Measurements from ENCODE around the gene PITHD1.

- TF ChIP-seq YY1 (IDR thresholded peaks at IDR 0.05; ENCODE audit: low read depth), result no peak
- TF ChIP-seq MAX (IDR thresholded peaks at IDR 0.05), result no peak
- no peak for TF ChIP-seq USF1 (IDR thresholded peaks at IDR 0.05)
- no peak for TF ChIP-seq CEBPB (IDR thresholded peaks at IDR 0.05)
- TF ChIP-seq EP300 (IDR thresholded peaks at IDR 0.05; ENCODE audit: borderline replicate concordance), result no peak
- TF ChIP-seq REST (IDR thresholded peaks at IDR 0.05; ENCODE audit: low read depth), result no peak
- no peak for TF ChIP-seq TEAD4 (IDR thresholded peaks at IDR 0.05)
- TF ChIP-seq TAF1 (IDR thresholded peaks at IDR 0.05; ENCODE audit: low read depth), result no peak
- TF ChIP-seq CREB1 (IDR thresholded peaks at IDR 0.05; ENCODE audit: low read depth), result no peak
- no peak for TF ChIP-seq EGR1 (IDR thresholded peaks at IDR 0.05)
- TF ChIP-seq RAD21 (IDR thresholded peaks at IDR 0.05; ENCODE audit: low read depth), result no peak
Measured at GRCh38 chr1:23768733-23769132, 9.5 kb upstream of the PITHD1 start.

Measured in Ishikawa (cell line).